WTC11 (cell line): Measurements from ENCODE around the gene SALL4.

Source experiments
- CTCF ChIP-seq: fragments of 200-600 bp; IDR thresholded peaks from 2 replicates; pipeline ENCODE4 v1.8.0; 2022; ENCODE audit warnings: antibody characterized with exemption
- KAT7 ChIP-seq: sonication (generic); formaldehyde crosslinking; IDR thresholded peaks from 2 replicates; pipeline ENCODE4 v1.8.1; 2023; ENCODE audit warnings: missing genetic modification reagents, mild to moderate bottlenecking, borderline replicate concordance
- MAX ChIP-seq: sonication (generic); formaldehyde crosslinking; IDR thresholded peaks from 2 replicates; pipeline ENCODE4 v1.8.0; 2022; ENCODE audit warnings: mild to moderate bottlenecking, missing genetic modification reagents
- NR2C2 ChIP-seq: sonication (generic); formaldehyde crosslinking; IDR thresholded peaks from 2 replicates; pipeline ENCODE4 v1.8.0; 2022; ENCODE audit warnings: mild to moderate bottlenecking, missing genetic modification reagents
- STAT6 ChIP-seq: sonication (generic); formaldehyde crosslinking; conservative IDR thresholded peaks from 2 replicates; pipeline ENCODE4 v1.8.1; 2023; ENCODE audit warnings: mild to moderate bottlenecking, low read depth, missing genetic modification reagents, moderate library complexity

- no peak for TF ChIP-seq MAX
- no peak for TF ChIP-seq CTCF
- no peak for TF ChIP-seq KAT7
- TF ChIP-seq NR2C2 (CRISPR knock-in tag) = no peak
- no peak for TF ChIP-seq STAT6 (CRISPR knock-in tag)
Measured at GRCh38 chr20:51756653-51757052, 45.7 kb downstream of the SALL4 start.
